ENCODE results near the gene AGBL4. TPM values are rescaled to one million over a fixed set of nuclear protein-coding genes. Genes with fewer than 3 reads are reported as not detected.

Gene AGBL4
- total RNA-seq, 1 experiment from 2014 or later, result not detected

DNA sequence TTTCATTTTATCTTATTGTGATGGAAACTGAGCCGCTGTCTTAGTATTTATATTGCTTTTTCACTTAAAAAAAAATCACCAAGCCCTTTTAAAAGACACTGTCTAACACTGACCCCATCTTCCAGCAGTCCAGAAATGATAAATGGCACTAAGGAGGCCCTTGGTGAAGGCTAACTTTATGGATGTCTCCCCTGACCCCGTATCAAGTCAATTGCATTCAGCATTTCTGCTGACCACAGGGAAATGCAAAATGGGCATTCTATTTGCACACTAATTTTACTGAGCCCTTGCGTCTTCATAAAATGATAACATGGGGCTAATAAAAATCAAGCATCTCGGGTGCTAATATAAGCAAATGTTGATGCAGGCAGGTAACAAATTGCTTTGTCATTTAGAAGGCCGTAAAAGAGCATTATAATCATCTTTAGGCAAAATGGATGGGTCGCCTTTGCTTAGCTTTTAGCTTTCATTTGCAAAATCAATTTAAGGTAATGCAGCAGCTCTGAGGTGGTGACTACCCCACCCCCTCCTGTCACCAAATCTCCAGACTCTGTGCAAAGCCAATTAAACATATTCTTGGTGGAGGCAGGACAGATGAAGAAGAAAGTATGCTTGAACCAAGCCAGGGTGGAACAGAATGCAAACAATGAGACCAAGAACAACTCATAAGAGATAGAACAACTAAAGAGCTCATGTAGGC lies 1357.9 kb downstream of the AGBL4 start:
- H3K79me2 ChIP-seq (ENCODE audit: insufficient read depth, low read length), result no peaks in the 10 kb centered on the region
- H3K27me3 ChIP-seq (ENCODE audit: insufficient read depth, low read length), result peaks cover 47% of the 10 kb centered on the region
- DNase-seq (ENCODE audit: low read depth, low spot score) (no peak), ATAC-seq (no peak)
- no TSS peak for BruUV-seq (replicated peaks)
- no peaks in the 10 kb centered on the region for H4K20me1 ChIP-seq (ENCODE audit: insufficient read depth)
- no peak overlapping the region for H3K9ac ChIP-seq (ENCODE audit: low read length)
- no peak for TF ChIP-seq ELF1 (IDR thresholded peaks at IDR 0.05; ENCODE audit: borderline replicate concordance, low read depth)
- no peaks in the 10 kb centered on the region for H3K9me3 ChIP-seq (ENCODE audit: control insufficient read depth in 1 of 2, insufficient read depth in 1 of 2, low read depth in 1 of 2, low read length in 2 of 2)
- no peak overlapping the region for H3K4me3 ChIP-seq (replicated peaks in 1 of 2; ENCODE audit: low read depth in 1 of 2, low read length in 2 of 2)
- H3K36me3 ChIP-seq (ENCODE audit: control insufficient read depth in 1 of 2, insufficient read depth in 2 of 2, low read length in 2 of 2), result no peaks in the 10 kb centered on the region
- H3K4me2 ChIP-seq (ENCODE audit: low read length), result no peak overlapping the region
- ChIA-PET POLR2A (no interaction called here), RAD21 (ENCODE audit: low non-redundant PET in 1 of 2, low total read pairs in 2 of 2, uncharacterized antibody in 2 of 2, unreplicated experiment in 2 of 2) (no interaction called here), CTCF (no interaction called here)
- H3K9me2 ChIP-seq (ENCODE audit: insufficient read depth), result no peaks in the 10 kb centered on the region
- H2AFZ ChIP-seq (ENCODE audit: low read depth, low read length, poor library complexity, severe bottlenecking), result no peak overlapping the region
- intact Hi-C loops (cut with micrococcal nuclease), result no loop called here
- H3K4me1 ChIP-seq (ENCODE audit: control insufficient read depth in 1 of 2, insufficient read depth in 2 of 2, low read length in 2 of 2), result no peaks in the 10 kb centered on the region
- no peak overlapping the region for H3K27ac ChIP-seq (ENCODE audit: low read depth, low read length)

DNA sequence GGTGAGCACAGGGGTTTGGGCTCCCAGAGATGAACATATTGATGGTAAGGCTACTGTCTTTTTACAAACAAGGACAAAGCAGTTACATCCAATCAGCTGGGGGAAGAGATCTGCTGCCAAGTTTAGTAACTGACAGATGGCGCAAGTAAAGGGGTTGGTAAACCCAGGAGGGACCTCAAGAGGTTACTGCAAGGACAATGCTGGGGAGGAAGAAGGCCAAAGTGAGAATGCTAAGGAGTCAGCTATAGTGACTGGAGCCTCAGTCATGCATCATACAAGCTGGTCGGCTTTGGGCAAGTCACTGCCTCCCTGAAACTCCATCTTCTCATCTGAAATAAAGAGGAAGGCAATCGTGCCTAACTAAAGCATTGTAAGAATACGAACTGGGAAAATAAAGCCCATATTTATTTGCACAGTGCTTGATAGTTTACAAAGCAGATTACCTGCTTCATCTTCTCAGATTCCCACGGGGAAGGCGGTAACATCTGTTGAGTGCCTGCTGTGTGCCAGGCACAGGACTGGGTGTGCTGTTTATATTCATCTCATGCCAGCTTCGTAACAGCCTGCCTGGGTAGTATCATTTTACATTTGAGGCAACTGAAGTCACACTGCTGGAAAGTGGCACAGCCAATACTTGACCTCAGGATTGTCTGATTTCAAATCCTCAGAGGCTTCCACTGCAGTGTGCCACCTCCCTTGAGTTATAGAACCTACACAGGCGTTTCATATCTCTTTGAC lies 1361.9 kb downstream of the AGBL4 start:
- intact Hi-C loops (cut with micrococcal nuclease), result no loop called here
- ATAC-seq (no peak), DNase-seq (ENCODE audit: low read depth, low spot score) (no peak)
- Histone ChIP-seq H3K4me1 (ENCODE audit: control insufficient read depth in 1 of 2, insufficient read depth in 2 of 2, low read length in 2 of 2) (no peaks in the 10 kb centered on the region), H4K20me1 (ENCODE audit: insufficient read depth) (no peaks in the 10 kb centered on the region), H2AFZ (ENCODE audit: low read depth, low read length, poor library complexity, severe bottlenecking) (no peak overlapping the region), H3K9me2 (ENCODE audit: insufficient read depth) (no peaks in the 10 kb centered on the region), H3K36me3 (ENCODE audit: control insufficient read depth in 1 of 2, insufficient read depth in 2 of 2, low read length in 2 of 2) (no peaks in the 10 kb centered on the region), H3K4me2 (ENCODE audit: low read length) (no peak overlapping the region), H3K27me3 (ENCODE audit: insufficient read depth, low read length) (peaks cover 21% of the 10 kb centered on the region; the same call in 1 of the 2 replicates), H3K79me2 (ENCODE audit: insufficient read depth, low read length) (no peaks in the 10 kb centered on the region), H3K9ac (ENCODE audit: low read length) (no peak overlapping the region), H3K9me3 (ENCODE audit: control insufficient read depth in 1 of 2, insufficient read depth in 1 of 2, low read depth in 1 of 2, low read length in 2 of 2) (no peaks in the 10 kb centered on the region), H3K27ac (ENCODE audit: low read depth, low read length) (no peak overlapping the region), H3K4me3 (replicated peaks in 1 of 2; ENCODE audit: low read depth in 1 of 2, low read length in 2 of 2) (no peak overlapping the region)
- CTCF ChIA-PET, result no interaction called here
- no TSS peak for BruUV-seq (replicated peaks)
- POLR2A ChIA-PET, result no interaction called here
- RAD21 ChIA-PET (ENCODE audit: low non-redundant PET in 1 of 2, low total read pairs in 2 of 2, uncharacterized antibody in 2 of 2, unreplicated experiment in 2 of 2), result no interaction called here
- TF ChIP-seq ZNF274 (IDR thresholded peaks at IDR 0.05; ENCODE audit: low read depth, low read length), result no peak
- TF ChIP-seq, protein P1, sequence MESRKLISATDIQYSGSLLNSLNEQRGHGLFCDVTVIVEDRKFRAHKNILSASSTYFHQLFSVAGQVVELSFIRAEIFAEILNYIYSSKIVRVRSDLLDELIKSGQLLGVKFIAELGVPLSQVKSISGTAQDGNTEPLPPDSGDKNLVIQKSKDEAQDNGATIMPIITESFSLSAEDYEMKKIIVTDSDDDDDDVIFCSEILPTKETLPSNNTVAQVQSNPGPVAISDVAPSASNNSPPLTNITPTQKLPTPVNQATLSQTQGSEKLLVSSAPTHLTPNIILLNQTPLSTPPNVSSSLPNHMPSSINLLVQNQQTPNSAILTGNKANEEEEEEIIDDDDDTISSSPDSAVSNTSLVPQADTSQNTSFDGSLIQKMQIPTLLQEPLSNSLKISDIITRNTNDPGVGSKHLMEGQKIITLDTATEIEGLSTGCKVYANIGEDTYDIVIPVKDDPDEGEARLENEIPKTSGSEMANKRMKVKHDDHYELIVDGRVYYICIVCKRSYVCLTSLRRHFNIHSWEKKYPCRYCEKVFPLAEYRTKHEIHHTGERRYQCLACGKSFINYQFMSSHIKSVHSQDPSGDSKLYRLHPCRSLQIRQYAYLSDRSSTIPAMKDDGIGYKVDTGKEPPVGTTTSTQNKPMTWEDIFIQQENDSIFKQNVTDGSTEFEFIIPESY (IDR thresholded peaks at IDR 0.05; ENCODE audit: extremely low read depth, insufficient replicate concordance, low read length), result no peak
- TF ChIP-seq ZFX (IDR thresholded peaks at IDR 0.05), result no peak
- no peak for TF ChIP-seq EGR1 (IDR thresholded peaks at IDR 0.05; ENCODE audit: low read depth)
- no peak for TF ChIP-seq JUND (IDR thresholded peaks at IDR 0.05)
- no peak for TF ChIP-seq ATF3 (IDR thresholded peaks at IDR 0.05)
- TF ChIP-seq CTCF (IDR thresholded peaks at IDR 0.05 in 2 of 3, conservative IDR thresholded peaks at IDR 0.05 in 1 of 3; ENCODE audit: borderline replicate concordance in 1 of 3, insufficient read depth in 1 of 3, low read depth in 2 of 3, low read length in 2 of 3), result no peak
- no peak for TF ChIP-seq SP1 (IDR thresholded peaks at IDR 0.05; ENCODE audit: low read depth)
- TF ChIP-seq TCF7L2 (IDR thresholded peaks at IDR 0.05; ENCODE audit: borderline replicate concordance, extremely low read depth, insufficient read depth, insufficient read length), result no peak
- no peak for TF ChIP-seq SIN3A (IDR thresholded peaks at IDR 0.05; ENCODE audit: low read depth)
- no peak for TF ChIP-seq SRF (IDR thresholded peaks at IDR 0.05; ENCODE audit: low read depth)
- no peak for TF ChIP-seq YY1 (IDR thresholded peaks at IDR 0.05; ENCODE audit: extremely low read depth, insufficient replicate concordance, low read depth, low read length)

Data from HCT116 (cell line).